Ecto neural progenitor cell (in vitro differentiated cells): Measurements from ENCODE around the gene SMARCC1.

ENCODE experiments used
- DNase-seq: peaks from one replicate; pipeline ENCODE4 v3.0.0-alpha.2; 2018; ENCODE audit warnings: low spot score

SMARCC1 gene

DNA sequence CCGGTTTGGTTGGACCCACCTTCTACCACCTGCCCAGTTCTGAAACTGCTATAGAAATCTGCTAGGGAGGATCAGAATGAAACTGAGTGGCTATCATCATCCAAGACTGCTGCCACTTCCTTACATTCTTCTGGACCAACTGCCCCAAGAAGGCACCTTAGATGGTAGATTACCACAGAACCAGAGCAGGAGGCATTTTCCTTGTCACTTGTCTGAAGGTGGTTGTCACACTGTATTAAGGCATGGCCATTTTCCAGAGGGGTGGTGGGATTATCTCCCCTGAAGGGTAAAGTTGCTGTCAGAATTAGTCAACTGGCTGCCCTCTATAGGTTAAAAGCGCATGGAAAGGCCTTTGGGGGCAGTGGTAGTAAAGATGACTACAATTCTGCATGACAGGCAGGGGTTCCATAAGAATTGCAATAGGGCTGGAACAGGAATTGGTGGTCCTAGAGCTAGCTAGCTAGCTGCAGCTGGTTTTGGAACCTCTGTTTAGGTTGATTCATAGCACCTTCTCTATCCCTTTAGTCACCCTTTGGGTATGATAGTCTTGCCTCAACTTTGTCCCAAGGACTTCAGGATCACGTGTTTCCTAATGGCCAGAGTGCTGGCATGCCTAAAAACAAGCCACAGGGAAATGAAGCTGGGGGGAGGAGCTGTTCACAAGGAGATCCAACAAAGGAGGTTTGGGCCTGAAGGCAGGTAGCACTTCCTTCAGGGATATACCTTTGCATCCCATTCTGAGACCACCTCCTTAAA lies 198.2 kb downstream of the SMARCC1 start:
- no peak for DNase-seq

DNA sequence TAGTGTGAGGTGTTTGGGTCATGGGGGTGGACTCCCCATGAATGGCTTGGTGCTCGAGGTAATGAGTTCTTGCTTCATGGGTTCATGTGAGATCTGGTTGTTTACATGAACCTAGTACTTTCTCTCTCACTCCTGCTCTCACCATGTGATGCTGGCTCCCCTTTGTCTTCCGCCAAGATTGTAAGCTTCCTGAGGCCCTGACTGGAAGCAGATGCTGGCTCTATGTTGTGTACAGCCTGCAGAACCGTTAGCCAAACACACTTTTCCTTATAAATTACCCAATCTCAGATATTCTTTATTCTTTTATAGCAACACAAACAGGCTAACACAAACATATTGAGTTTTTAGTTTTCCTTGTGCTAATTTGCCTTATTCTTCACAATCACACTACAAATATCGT lies 199.9 kb downstream of the SMARCC1 start:
- DNase-seq = no peak

GRCh38 chr3:47581422-47581821 lies 200.3 kb downstream of the SMARCC1 start:
- no peak for DNase-seq

- DNase-seq = no peak
These were observed 201.2 kb downstream of the SMARCC1 start for GRCh38 chr3:47580481-47580880.

GRCh38 chr3:47579875-47580274 lies 201.8 kb downstream of the SMARCC1 start:
- no peak for DNase-seq

DNA sequence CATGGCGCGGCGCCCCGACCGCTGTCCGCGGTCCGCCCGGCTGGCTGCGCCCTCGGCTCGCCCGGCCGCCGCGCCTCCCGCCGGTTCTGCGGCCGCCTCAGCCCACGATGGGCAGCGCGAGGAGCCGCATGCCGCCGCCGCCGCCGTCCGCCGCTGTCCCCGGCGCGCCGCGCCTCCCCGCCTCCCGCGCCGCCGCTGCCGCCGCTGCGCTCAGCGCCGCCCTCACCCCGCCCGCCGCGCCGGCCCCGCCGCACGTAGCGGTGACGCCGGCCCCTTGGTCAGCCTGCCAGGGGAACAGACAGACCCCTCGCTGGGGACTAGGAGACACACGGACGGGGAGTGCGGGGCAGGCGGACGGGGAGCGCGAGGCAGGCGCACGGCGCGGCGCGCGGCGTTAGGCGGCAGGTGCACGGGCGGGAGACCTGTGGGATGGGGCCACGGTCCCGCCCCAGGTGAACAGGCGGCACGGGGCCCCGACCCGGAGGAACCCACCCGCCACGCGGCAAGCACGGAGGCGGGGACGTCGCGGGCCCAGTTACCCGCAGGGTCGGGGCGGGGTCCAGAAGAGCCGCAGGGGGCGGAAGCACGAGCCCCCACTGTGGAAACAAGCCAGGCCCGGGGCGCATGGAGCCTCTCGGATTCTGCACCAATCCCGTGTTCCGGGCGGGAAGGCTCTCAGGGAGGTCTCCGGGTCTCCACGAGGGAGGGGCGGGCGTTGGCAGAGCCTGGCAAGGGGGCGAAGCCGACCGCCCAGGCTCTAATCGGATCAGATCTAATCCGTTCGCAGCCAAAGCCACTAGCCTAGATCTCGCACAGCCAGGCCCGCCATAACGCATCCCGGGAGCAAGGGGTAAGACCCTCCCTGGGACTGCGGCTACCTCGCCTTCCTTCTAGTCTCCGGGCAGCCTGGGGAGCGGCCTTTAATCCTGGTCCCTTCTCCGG lies 202.7 kb downstream of the SMARCC1 start, which contains the start of gene CSPG5:
Gene CSPG5 (minus strand): TSS at position 175 of the 942 bp plus-strand sequence. CDS start 172 bp downstream, at position 3.
- DNase-seq = peak; percentile 80

GRCh38 chr3:47578119-47578632 lies 203.5 kb downstream of the SMARCC1 start:
- DNase-seq = peak; percentile 82

- peak; percentile 63 for DNase-seq
These were observed 204.0 kb downstream of the SMARCC1 start for GRCh38 chr3:47577583-47578118.

DNA sequence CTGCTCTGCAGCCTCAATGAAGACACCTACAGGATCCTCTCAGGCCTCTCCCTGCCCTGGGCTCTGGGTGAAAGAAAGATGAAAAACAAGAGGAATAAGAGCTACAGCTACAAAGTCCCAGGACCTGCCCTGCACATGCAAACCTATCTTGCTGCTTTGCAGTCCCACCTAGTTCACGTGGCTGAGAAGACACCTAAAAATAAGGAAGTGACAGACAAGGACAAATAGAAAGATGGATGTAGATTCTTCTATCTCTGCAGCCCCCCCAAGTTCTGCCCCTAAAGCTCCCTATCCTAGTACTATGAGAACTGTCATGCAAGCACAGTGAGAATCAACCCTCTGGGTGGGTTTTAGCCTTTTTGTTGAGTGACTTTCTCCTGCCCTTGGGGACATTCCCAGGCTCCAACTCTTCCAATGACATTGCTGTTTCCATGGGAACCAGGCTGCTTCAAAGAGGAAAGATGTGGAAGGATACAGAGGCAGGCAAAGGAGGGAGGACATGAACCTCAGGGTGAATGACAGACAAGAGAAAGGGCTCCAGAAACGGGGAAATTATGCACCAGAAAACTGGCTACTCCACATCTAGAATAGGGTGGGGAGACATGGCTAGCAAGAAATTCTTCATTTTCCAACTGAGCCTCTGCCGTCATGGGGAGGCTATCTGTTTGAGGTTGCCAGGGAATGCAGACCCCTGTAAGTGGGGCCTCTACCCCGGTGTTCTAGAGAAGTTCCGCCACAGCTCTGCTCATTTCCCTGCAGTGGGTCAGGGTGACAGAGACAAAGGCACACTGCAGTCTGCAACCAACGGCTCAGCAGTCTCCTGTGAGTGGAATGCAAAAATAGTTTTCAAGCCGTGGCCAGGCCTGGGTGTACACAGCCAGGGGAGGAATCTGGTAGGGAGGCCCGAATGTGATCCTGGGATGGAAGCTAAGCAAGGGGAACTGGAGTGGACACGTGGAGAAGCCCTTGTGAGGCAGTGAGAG lies 208.2 kb downstream of the SMARCC1 start:
- DNase-seq = no peak

GRCh38 chr3:47571391-47572175 lies 210.1 kb downstream of the SMARCC1 start:
- DNase-seq = peak; percentile 66

GRCh38 chr3:47568901-47569300 lies 212.8 kb downstream of the SMARCC1 start:
- DNase-seq = no peak

GRCh38 chr3:47567149-47567548 lies 214.5 kb downstream of the SMARCC1 start:
- no peak for DNase-seq

- DNase-seq = no peak
These were observed 215.0 kb downstream of the SMARCC1 start for GRCh38 chr3:47566667-47567066.

GRCh38 chr3:47565734-47566550 lies 215.8 kb downstream of the SMARCC1 start:
- DNase-seq = no peak

- no peak for DNase-seq
These were observed 225.3 kb downstream of the SMARCC1 start for GRCh38 chr3:47556351-47556750.

GRCh38 chr3:47554335-47554734 lies 227.4 kb downstream of the SMARCC1 start:
- DNase-seq = no peak

DNA sequence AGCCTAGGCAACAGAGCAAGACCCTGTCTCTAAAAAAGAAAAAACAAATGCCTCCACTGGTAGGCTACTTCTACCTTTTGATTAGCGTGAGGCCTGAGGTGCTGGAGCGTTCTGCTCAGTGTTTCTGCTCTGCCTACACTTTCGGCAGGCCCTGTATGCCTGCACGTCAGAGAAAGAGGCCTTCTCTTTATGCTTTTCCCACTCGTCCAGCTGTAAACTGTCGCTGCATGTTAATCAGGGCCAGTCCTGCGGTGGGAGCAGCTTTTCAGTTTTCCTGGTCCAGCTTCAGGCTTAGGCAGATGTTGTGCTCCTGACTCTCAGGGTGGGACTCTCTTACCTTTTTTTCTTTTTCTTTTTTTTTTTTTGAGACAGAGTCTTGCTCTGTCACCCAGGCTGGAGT lies 228.3 kb downstream of the SMARCC1 start:
- no peak for DNase-seq

GRCh38 chr3:47542471-47543173 lies 239.1 kb downstream of the SMARCC1 start:
- DNase-seq = no peak

- DNase-seq = no peak
These were observed 240.0 kb downstream of the SMARCC1 start for GRCh38 chr3:47541583-47542108.
